ENCODE results near the gene BRIP1.
"Not testable (repeated sequence)": the region's sequence is repeated elsewhere in the genome, so short reads cannot be mapped to it uniquely, and the experiment has no call there.

Gene BRIP1

GRCh38 chr17:61754124-61754523 is 109.2 kb downstream of the BRIP1 start:
- no peak for FAIRE-seq

- no peak for FAIRE-seq
Measured at GRCh38 chr17:61753696-61754095, 109.6 kb downstream of the BRIP1 start.

GRCh38 chr17:61750656-61751055 is 112.7 kb downstream of the BRIP1 start:
- no peak for FAIRE-seq

DNA sequence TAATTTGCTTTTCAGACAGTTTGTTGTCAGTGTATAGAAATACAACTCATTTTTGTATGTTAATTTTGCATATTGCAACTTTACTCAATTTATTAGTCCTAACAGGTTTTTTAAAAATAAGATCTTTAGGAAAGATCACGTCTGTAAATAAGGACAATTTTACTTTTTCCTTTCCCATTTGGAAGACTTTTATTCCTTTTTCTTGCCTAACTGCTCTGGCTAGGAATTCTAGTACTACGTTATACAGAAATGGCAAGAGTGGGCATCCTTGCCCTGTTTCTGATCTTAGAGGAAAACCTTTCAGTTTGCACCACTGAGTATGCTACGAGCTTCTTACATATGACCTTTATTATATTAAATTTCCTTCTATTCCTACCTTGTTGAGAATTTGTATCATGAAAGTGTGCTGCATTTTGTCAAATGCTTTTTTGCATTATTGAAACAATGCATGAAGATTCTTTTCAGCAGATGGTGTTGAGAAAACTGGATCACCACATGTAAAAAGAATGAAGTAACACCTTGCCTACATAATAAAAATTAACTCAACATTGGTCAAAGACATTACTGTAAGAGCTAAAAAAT is 113.4 kb downstream of the BRIP1 start:
- no peak for FAIRE-seq

DNA sequence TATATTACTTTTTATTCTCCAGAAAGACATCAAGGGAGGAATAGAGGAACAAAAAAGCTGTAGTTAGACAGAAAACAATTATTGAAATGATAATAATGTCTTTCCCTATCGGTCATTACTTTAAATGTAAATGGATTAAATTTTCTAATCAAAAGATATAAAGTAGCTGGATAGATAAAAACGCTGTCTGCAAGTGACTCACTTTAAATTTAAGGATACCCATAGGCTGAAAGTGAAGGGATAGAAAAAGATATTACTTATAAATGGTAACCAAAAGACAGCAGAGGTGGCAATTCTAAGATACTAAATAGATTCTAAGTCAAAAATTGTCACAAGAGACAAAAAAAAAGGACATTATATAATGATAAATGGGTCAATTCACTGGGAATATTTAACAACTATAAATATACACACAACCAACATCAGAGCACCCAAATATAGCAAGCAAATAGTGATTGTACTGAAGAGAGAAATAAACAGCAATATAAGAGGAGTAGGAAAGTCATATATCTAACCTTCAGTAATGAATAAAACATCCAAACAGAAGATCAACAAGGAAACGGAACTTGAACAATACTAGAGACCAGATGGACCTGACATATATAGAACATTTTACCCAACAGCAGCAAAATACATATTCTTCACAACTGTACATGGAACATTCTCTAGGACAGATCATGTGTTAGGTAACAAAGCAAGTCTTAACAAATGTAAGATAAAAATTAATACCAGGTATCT is 116.9 kb downstream of the BRIP1 start:
- FAIRE-seq, result no peak

GRCh38 chr17:61744804-61745203 is 118.5 kb downstream of the BRIP1 start:
- no peak for FAIRE-seq

GRCh38 chr17:61744252-61744651 is 119.1 kb downstream of the BRIP1 start:
- FAIRE-seq, result no peak

DNA sequence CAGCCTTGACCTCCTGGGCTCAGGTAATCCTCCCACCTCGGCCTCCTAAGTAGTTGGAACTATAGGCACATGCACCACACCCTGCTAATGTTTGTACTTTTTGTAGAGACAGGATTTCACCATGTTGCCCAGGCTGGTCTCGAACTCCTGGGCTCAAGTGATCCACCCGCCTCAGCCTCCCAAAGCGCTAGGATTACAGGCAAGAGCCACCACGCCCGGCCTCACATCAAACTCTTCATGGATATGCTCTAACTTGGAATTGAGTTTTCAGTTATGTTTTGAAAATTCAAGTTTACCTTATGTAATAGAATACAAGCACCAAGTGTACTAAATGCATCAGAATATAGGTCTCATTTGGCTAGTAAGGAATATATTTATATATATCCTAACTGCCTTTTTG is 119.6 kb downstream of the BRIP1 start:
- no peak for FAIRE-seq

- no peak for FAIRE-seq
Measured at GRCh38 chr17:61739002-61739401, 124.3 kb downstream of the BRIP1 start.

DNA sequence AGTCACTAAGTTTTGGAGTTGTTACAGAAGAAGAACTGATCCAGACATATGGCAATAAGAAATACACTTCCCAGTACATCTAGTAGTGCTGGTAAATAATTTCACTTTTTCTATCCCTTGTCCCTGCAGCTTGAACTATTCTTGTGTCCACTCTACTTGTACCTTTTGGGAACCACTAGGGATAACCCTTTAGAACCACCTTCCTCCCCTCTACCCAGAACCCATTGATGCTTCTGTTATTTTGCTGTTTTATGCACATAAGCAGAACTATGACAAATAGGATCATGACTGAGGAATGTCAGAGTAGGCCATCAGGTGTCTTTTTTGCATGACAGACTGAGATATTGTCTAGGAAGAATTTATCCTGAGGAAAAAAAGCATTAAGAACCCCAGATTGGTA is 125.1 kb downstream of the BRIP1 start:
- no peak for FAIRE-seq

GRCh38 chr17:61737820-61738219 is 125.5 kb downstream of the BRIP1 start:
- no peak for FAIRE-seq

DNA sequence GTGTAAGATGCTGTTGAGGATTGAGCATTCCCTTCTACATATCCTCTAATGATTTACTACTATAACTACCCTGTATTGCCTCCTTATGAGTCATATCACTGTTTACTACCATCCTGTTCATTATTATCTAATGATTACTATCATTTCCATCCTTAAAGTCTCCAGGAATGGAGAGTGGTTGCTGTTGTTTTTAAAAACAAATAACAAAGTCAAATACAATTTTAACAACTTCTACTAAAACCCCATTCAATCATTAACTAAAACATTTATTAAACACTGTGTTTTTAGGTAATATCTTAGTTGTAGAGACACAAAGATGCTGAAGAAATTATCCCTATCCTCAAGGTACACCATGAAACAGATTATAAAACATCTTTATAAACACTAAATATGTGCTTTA is 126.9 kb downstream of the BRIP1 start:
- no peak for FAIRE-seq

GRCh38 chr17:61735807-61736206 is 127.5 kb downstream of the BRIP1 start:
- FAIRE-seq, result no peak

- FAIRE-seq, result no peak
Measured at GRCh38 chr17:61734466-61734865, 128.9 kb downstream of the BRIP1 start.

DNA sequence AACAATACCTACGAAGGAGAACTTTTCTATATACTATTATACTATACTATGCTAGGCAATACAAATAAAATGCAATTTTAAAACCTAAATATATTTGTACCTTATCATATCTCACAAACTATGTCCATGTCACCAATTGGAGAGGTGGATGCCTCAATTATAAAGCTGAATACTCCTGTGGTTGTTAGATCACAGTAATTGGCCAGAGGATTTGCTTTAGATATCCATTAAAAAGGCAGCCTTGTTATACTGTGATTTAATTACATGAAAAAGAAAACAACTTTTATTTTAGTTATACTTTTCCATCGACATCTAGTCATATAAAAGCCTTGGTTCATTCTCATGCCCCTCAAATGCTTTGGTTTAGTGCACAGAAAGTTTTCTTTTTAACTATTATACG is 129.3 kb downstream of the BRIP1 start:
- no peak for FAIRE-seq

DNA sequence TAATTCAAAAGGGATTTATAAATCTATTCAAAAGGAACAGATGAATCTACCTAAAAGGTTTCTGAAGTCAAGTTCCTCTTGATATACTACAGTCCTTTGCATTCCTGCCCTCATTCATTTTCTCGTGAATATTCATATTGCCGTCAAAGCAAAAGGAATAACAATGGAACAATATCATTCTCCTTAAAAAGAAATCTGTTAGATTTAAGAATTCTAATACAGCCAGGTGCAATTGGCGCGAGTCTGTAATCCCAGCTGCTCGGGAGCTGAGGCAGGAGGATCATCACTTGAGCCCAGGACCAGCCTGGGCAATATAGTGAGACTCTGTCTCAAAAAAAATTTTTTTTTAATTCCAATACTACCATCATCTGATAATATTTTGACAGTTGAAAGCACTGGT is 130.3 kb downstream of the BRIP1 start:
- no peak for FAIRE-seq

- no peak for FAIRE-seq
Measured at GRCh38 chr17:61732169-61732568, 131.2 kb downstream of the BRIP1 start.

- FAIRE-seq, result no peak
Measured at GRCh38 chr17:61731330-61731729, 132.0 kb downstream of the BRIP1 start.

DNA sequence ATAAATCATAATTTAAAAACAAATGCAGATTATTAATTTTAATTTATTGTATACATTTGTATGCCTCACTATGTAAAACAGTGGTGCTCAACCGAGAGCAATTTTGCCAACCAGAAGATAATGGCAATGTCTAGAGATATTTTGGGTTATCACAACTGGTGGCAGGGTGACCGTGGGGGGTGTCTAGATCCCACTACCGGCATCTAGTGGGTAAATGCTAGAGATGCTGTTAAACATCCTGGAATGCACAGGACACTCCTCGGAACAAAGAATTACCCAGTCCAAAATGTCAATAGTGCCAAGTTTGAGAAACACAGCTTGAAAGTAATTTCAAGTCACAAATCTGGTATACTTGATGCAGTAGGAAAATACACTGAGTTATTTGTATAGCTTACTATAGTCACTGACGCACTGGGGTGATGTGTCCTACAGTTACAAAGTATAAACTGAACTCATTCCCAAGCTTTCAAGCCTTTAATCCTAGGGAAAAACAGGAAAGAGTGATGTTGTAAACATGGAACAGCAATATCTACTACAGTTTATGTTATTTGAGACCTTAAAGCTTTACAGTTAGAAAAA is 133.5 kb downstream of the BRIP1 start:
- no peak for FAIRE-seq

DNA sequence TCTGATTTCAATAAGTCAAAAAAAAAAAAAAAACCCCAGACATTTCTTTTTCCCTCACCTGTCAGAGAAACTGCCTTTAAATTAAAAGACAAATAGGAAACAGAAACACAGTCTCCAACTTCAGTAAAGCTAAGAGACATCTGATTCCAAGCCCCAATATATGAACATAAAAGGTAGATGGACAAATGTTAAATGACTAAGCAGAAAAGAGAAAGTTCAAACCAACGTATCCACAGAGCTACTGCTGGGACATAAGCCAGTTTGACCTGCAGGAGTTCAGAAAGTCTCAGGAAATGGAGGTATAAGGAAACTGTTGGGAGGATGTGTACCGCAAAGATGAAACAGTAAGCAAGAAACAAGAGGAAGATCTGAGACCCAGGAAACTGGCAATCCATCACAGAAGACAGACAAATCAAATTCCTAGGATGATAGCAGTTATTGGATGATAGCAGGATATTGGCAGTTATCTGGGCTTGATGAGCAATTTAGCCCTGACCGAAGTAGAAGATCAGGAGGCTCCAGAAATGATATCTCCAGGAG is 135.0 kb downstream of the BRIP1 start:
- FAIRE-seq, result no peak

DNA sequence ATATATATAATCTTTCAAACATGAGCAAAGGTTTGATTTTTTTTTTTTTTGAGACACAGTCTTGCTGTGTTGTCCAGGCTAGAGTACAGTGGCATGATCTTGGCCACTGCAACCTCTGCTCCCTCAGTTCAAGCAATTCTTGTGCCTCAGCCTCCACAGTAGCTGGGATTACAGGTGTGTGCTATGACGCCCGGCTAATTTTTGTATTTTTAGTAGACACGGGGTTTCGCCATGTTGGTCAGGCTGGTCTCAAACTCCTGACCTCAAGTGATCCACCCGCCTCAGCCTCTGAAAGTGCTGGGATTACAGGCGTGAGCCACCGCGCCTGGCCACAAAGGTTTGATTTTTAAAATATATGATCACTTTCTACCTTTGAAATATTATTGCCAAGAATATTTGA is 135.5 kb downstream of the BRIP1 start:
- FAIRE-seq, result not testable (repeated sequence)

DNA sequence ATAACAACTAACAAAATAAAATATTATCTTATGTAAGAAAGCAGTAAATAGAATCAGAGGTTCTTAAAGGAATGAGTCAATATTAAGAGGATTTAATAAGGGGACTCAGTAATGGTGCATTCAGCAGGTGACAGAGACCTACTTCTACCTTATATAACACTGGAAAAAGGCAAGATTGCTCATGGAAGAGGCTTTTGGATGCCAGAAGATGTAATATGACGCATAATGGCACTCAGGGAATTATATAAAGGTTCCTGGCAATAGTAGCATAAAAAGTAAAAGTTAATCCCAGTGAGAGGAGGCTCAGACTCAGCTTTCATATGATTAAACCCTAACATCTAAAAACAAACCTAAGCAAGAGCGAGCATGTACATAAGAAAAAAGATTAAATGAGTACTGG is 136.4 kb downstream of the BRIP1 start:
- FAIRE-seq, result no peak

DNA sequence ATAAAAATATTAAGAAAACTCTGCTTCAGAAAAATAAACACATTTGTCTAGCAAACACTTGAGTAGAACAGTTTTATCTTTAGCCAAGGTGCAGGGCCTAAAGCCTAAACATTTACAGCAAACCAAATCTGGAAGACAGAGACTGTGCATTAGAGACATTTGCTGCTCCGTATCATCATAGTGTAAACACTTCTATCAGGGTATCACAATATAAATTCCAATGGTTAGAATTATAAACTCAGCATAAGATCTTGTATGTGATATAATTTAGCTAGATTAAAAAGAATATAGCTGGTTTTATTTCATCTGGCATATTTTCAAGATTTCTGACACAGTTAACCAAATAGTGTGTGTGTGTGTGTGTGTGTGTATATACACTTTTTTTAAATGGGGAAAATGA is 138.6 kb downstream of the BRIP1 start:
- FAIRE-seq, result no peak

DNA sequence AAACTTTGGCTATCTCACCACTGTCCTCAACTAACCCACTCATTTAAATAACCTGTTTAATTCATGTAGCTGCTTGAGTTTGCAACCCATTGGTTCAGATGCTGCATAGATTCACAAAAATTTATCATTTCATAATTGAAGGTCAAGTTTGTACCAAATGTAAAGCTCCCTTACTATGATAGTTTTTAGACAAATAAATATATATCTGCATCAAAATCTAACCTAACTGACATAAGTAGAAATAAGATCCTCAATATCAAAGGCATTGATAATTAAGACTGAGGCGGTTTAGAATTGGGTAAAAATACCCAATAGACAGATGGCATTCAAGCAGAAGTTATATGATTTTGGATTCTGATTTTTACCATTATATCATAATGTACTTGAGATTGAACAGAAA is 139.4 kb downstream of the BRIP1 start:
- FAIRE-seq, result no peak
